Adrenal gland (tissue), 12 donors: ENCODE results near the gene FAR2. TPM values are rescaled to one million over a fixed set of nuclear protein-coding genes. Genes with fewer than 3 reads are reported as not detected.

Experiments
- DNase-seq, 7 donors: peaks; one replicate each; pipeline ENCODE4 v3.0.0-alpha.2; 2019 to 2020
- H3K27ac ChIP-seq, 5 donors: fragments of 200-600 bp; sonication (generic) in 4 of 5; 1 replicate in 3 of 5; 2 replicates in 2 of 5; pipeline versions ENCODE4 v1.5.1 to v1.8.0; 2016 to 2020; ENCODE audit warnings: mild to moderate bottlenecking in 1 of 5
- H3K27me3 ChIP-seq: fragments of 200-600 bp; 2 replicates; pipeline ENCODE4 v1.8.0; 2021
- H3K36me3 ChIP-seq, 2 donors: fragments of 200-600 bp; replicated peaks in 1 of 2; 1 replicate in 1 of 2; 2 replicates in 1 of 2; pipeline versions ENCODE4 v1.5.1 to v1.8.0; 2018 to 2022
- H3K4me1 ChIP-seq, 2 donors: fragments of 200-600 bp; replicated peaks in 1 of 2; 1 replicate in 1 of 2; 2 replicates in 1 of 2; pipeline versions ENCODE4 v1.5.1 to v1.8.0; 2018 to 2021
- H3K4me3 ChIP-seq, 4 donors: fragments of 200-600 bp; sonication (generic) in 3 of 4; one replicate each; pipeline ENCODE4 v1.5.1; 2016 to 2018
- H3K9me3 ChIP-seq, 3 donors: fragments of 200-600 bp; sonication (generic) in 1 of 3; replicated peaks in 1 of 3; 1 replicate in 2 of 3; 2 replicates in 1 of 3; pipeline versions ENCODE4 v1.5.1 to v1.8.0; 2016 to 2021
- POLR2A ChIP-seq, 2 donors: fragments of 450-650 bp; IDR thresholded peaks; one replicate each; pipeline ENCODE4 v1.6.1; 2017; ENCODE audit warnings: antibody characterized with exemption in 2 of 2, mild to moderate bottlenecking in 2 of 2, moderate library complexity in 1 of 2
- WGBS, 4 donors: extraction: QIAGEN DNeasy Blood & Tissue Kit in 2 of 4; methylation state at CpG; one replicate each; pipeline versions ENCODE4 v1.1.5 to v1.1.7; 2013 to 2017; 5-methylcytosine and 5-hydroxymethylcytosine counted together
- intact Hi-C, 2 donors: fragments of 100-400 bp; cut with DNase I; formaldehyde crosslinking; loops; one replicate each; pipeline versions ENCODE4 v1.14.1 to v1.15.0; 2022 to 2023
- polyA plus RNA-seq, 3 donors: library from polyadenylated mRNA; stranded (reverse); fragments of 200-250 nt in 2 of 3; fragments of 350-450 nt in 1 of 3; fragmentation: Illumina TruSeq in 1 of 3; extraction: RNeasy Lipid Tissue Mini Kit (QIAGEN cat#74804) in 1 of 3; gene quantifications; one replicate each; pipeline ENCODE4 v1.2.3, GENCODE V29; 2013 to 2014
- total RNA-seq, 9 donors: library from RNA; depleted of rRNA in 4 of 9; stranded (reverse); fragments of >200 nt in 4 of 9; fragments of 120-200 nt in 1 of 9; fragmentation: NEBNext Ultra II Directional in 1 of 9; extraction: Animal tissue kit (Norgen Biotek cat#: 25700) in 1 of 9; gene quantifications; one replicate each; pipeline versions ENCODE4 v1.1.0 to v1.2.4, GENCODE V29; 2013 to 2023
- TF ChIP-seq, protein P1 (sequence below), 6 experiments: fragments of 450-650 bp in 4 of 6; fragments of 200-600 bp in 2 of 6; sonication (generic) in 1 of 6; IDR thresholded peaks; 1 replicate in 5 of 6; 2 replicates in 1 of 6; pipeline versions ENCODE4 v1.5.1 to v1.8.0; 2016 to 2021; ENCODE audit warnings: antibody characterized with exemption in 6 of 6, mild to moderate bottlenecking in 2 of 6, moderate library complexity in 1 of 6
- donor health status: healthy with polysubstance abuse.
- donor health status: Bipolar disorder and iron deficiency.
- donor health status: DM: yes; HTN: yes; CAD: no.
- donor health status: DM: no; HTN: no; CAD: no.
- donor health status: DM: no; HTN: no; CAD: no.
- donor health status: DM: yes; HTN: yes; CAD: no.

FAR2 gene
- total and polyA plus RNA-seq, 12 donors = 1.9 to 10.3 (median 4.9) TPM

DNA sequence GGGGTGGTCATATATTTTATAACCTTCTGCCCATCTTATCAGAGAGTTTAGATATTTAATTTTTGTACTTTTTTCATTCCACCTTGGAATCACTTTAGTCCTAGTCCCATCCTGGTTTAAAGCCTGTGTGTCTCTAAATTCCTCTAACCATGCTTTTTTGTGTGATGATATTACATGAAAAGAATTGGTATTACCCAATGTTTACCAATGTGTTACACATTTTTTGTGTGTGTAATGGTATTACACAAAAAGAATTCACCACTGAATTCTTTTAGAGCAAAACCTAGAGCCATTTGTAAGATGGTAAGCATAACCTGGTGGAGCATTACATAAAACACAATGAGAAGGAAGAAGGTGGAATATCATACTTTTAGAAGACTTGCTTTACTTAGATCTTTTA is 77.5 kb downstream of the FAR2 start:
- Histone ChIP-seq H3K36me3 (no peaks in the 10 kb centered on the region), H3K4me3 (no peak overlapping the region), H3K4me1 (no peaks in the 10 kb centered on the region), H3K27me3 (no peaks in the 10 kb centered on the region), H3K27ac (no peak overlapping the region), H3K9me3 (no peaks in the 10 kb centered on the region)
- intact Hi-C loops = no loop called here
- TF ChIP-seq, protein P1, sequence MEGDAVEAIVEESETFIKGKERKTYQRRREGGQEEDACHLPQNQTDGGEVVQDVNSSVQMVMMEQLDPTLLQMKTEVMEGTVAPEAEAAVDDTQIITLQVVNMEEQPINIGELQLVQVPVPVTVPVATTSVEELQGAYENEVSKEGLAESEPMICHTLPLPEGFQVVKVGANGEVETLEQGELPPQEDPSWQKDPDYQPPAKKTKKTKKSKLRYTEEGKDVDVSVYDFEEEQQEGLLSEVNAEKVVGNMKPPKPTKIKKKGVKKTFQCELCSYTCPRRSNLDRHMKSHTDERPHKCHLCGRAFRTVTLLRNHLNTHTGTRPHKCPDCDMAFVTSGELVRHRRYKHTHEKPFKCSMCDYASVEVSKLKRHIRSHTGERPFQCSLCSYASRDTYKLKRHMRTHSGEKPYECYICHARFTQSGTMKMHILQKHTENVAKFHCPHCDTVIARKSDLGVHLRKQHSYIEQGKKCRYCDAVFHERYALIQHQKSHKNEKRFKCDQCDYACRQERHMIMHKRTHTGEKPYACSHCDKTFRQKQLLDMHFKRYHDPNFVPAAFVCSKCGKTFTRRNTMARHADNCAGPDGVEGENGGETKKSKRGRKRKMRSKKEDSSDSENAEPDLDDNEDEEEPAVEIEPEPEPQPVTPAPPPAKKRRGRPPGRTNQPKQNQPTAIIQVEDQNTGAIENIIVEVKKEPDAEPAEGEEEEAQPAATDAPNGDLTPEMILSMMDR (IDR thresholded peaks at IDR 0.05) = no peak
- no peak for TF ChIP-seq POLR2A (IDR thresholded peaks at IDR 0.05)
- DNase-seq = no peak

DNA sequence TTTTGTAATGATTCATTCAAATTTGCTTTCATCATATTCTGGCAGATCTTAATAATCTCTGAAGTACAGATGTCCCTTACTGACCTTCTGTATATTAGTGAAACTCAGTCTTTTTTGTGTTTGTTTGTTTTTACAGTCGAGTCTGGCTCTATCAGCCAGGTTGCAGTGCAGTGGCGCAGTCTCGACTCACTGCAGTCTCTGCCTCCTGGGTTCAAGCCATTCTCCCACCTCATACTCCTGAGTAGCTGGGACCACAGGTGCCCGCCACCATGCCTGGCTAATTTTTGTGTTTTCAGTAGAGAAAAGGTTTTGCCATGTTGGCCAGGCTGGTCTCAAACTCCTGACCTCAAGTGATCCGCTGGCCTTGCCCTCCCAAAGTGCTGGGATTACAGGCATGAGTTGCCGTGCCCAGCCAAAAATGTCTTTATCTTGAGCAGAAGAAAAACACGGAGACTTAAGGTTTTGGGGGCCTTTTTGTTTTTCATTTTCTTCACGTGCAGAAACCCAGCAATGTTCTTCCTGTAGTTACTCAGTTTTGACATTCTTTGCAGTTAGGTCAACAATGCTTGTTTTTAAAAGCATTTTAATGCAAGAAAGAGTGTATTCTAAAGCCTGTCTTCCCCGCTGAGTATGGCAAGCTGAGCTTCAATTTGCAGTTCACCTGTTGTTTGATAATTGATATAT is 79.5 kb downstream of the FAR2 start:
- Histone ChIP-seq H3K9me3 (no peaks in the 10 kb centered on the region), H3K36me3 (no peaks in the 10 kb centered on the region), H3K27ac (no peak overlapping the region), H3K4me3 (no peak overlapping the region), H3K4me1 (no peaks in the 10 kb centered on the region), H3K27me3 (no peaks in the 10 kb centered on the region)
- TF ChIP-seq POLR2A (IDR thresholded peaks at IDR 0.05) = no peak
- TF ChIP-seq, protein P1 (IDR thresholded peaks at IDR 0.05) = no peak
- intact Hi-C loops = no loop called here
- no peak for DNase-seq
- 51 to 67% (median 59%) methylated on average over 9 of the region's 9 CpGs for WGBS, 4 donors

DNA sequence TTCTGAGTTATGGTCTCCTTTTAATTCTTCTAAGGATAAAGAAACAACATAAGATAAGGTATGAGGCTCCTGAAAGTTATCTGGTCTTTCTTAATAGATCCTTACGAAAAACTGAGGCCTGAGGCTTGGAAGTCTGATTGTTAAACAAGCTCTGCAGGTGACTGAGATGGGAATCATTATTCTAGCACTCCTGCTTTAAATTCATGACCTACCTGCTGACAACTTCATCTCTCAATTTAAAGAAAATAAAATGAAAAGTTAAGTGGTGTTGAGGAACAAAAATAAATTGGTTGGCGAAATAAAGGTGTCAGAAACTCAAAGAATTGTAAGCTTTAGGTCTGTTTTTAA is 80.1 kb downstream of the FAR2 start:
- no peaks in the 10 kb centered on the region for H3K9me3 ChIP-seq
- intact Hi-C loops = no loop called here

DNA sequence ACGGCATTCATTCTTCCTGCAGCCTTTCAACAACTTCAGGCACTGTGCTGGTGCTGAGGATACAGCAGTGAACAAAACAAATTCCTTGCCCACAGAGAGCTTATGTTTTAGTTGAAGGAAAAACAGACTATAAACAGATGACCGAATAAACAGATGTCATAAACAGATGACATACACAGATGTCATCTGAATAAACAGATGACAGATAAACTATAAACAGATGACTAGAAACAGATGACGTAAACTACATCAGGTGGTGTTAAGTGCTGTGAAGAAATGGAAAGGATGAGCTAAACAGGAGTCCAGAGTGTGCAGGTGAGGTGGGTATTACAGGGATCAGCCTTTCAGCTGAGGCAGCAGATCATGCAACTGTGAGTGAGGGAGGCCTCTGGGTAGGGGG is 80.9 kb downstream of the FAR2 start:
- no peaks in the 10 kb centered on the region for H3K27me3 ChIP-seq
- H3K4me1 ChIP-seq = no peaks in the 10 kb centered on the region

More for the DNA sequence above, 80.1 kb downstream of the FAR2 start:
- Histone ChIP-seq H3K27me3 (no peaks in the 10 kb centered on the region), H3K36me3 (no peaks in the 10 kb centered on the region), H3K27ac (no peak overlapping the region), H3K4me1 (no peaks in the 10 kb centered on the region), H3K4me3 (no peak overlapping the region)
- no peak for DNase-seq
- WGBS, 4 donors = 85 to 88% (median 87%) methylated on average over 2 of the region's 2 CpGs
- TF ChIP-seq POLR2A (IDR thresholded peaks at IDR 0.05) = no peak
- TF ChIP-seq, protein P1 (IDR thresholded peaks at IDR 0.05) = no peak

More for the DNA sequence above, 80.9 kb downstream of the FAR2 start:
- Histone ChIP-seq H3K36me3 (no peaks in the 10 kb centered on the region), H3K9me3 (no peaks in the 10 kb centered on the region), H3K4me3 (no peak overlapping the region), H3K27ac (no peak overlapping the region)
- 71 to 78% (median 74%) methylated on average over 3 of the region's 3 CpGs for WGBS, 4 donors
- DNase-seq = no peak
- intact Hi-C loops = no loop called here
- TF ChIP-seq POLR2A (IDR thresholded peaks at IDR 0.05) = no peak
- TF ChIP-seq, protein P1 (IDR thresholded peaks at IDR 0.05) = no peak
